ENCODE measurements around the gene ABI1. TPM values are rescaled to one million over a fixed set of nuclear protein-coding genes. Genes with fewer than 3 reads are reported as not detected.

The ABI1 gene
- total and polyA plus RNA-seq, 2 of the 4 experiments (the other 2 are of a cell fraction): 49.6 to 71.3 TPM

GRCh38 chr10:26729395-26729794 is 131.4 kb downstream of the ABI1 start:
- Histone ChIP-seq H3K9me3 (ENCODE audit: control insufficient read depth, insufficient read depth, low read length) (no peaks in the 10 kb centered on the region), H2AK9ac (replicated peaks; ENCODE audit: low read depth, low read length, poor library complexity) (no peak overlapping the region), H3K4me3 (ENCODE audit: insufficient read depth, low read depth, low read length) (no peak overlapping the region), H2BK15ac (ENCODE audit: low read depth, low read length) (no peak overlapping the region), H3K9ac (ENCODE audit: low read depth, low read length) (no peak overlapping the region), H2BK120ac (ENCODE audit: low read depth, low read length) (no peak overlapping the region), H3K4me2 (ENCODE audit: low read depth, low read length) (no peak overlapping the region), H3K27ac (ENCODE audit: insufficient read depth, low read length) (no peak overlapping the region), H3K36me3 (ENCODE audit: control insufficient read depth, insufficient read depth, low read length) (peaks cover 16% of the 10 kb centered on the region), H4K91ac (ENCODE audit: insufficient read depth, low read depth, low read length) (no peak overlapping the region), H3K4me1 (ENCODE audit: control insufficient read depth, insufficient read depth, low read length) (no peaks in the 10 kb centered on the region), H3K18ac (ENCODE audit: low read depth, low read length) (no peak overlapping the region), H4K8ac (ENCODE audit: low read depth in 2 of 2, low read length in 2 of 2) (no peak overlapping the region), H2BK5ac (ENCODE audit: low read depth, low read length, poor library complexity, severe bottlenecking) (no peak overlapping the region), H4K5ac (ENCODE audit: low read depth, low read length) (no peak overlapping the region), H2AFZ (replicated peaks; ENCODE audit: low read length, poor library complexity) (no peak overlapping the region), H2BK20ac (ENCODE audit: low read depth, low read length) (no peak overlapping the region), H2AK5ac (ENCODE audit: low read depth, low read length) (no peak overlapping the region), H4K20me1 (ENCODE audit: insufficient read depth, low read length) (no peaks in the 10 kb centered on the region; the same call in 1 of the 2 replicates), H3K27me3 (ENCODE audit: control insufficient read depth, insufficient read depth, low read length) (no peaks in the 10 kb centered on the region), H3K79me1 (ENCODE audit: low read depth in 1 of 2, low read length in 2 of 2) (no peaks in the 10 kb centered on the region), H3K23ac (ENCODE audit: low read depth, low read length) (no peak overlapping the region), H3K4ac (ENCODE audit: low read depth, low read length) (no peak overlapping the region), H3K14ac (replicated peaks; ENCODE audit: low read depth, low read length) (no peak overlapping the region), H3K9me1 (ENCODE audit: insufficient read depth, low read length) (no peaks in the 10 kb centered on the region), H3K56ac (ENCODE audit: extremely low read depth, insufficient read depth, low read length) (no peak overlapping the region)
- no peak for DNase-seq
- TF ChIP-seq MAFK (IDR thresholded peaks at IDR 0.05; ENCODE audit: low read depth, low read length) (no peak), POLR2A (IDR thresholded peaks at IDR 0.05; ENCODE audit: low read depth, low read length) (no peak), ELK1 (IDR thresholded peaks at IDR 0.05; ENCODE audit: borderline replicate concordance, low read depth, low read length) (no peak), MAZ (IDR thresholded peaks at IDR 0.05; ENCODE audit: borderline replicate concordance, low read depth, low read length) (no peak), NFE2L2 (IDR thresholded peaks at IDR 0.05; ENCODE audit: low read depth, low read length) (no peak)
- TF ChIP-seq, protein P1, sequence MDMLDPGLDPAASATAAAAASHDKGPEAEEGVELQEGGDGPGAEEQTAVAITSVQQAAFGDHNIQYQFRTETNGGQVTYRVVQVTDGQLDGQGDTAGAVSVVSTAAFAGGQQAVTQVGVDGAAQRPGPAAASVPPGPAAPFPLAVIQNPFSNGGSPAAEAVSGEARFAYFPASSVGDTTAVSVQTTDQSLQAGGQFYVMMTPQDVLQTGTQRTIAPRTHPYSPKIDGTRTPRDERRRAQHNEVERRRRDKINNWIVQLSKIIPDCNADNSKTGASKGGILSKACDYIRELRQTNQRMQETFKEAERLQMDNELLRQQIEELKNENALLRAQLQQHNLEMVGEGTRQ (IDR thresholded peaks at IDR 0.05; ENCODE audit: low read depth, low read length): no peak
- TF ChIP-seq, protein P2, sequence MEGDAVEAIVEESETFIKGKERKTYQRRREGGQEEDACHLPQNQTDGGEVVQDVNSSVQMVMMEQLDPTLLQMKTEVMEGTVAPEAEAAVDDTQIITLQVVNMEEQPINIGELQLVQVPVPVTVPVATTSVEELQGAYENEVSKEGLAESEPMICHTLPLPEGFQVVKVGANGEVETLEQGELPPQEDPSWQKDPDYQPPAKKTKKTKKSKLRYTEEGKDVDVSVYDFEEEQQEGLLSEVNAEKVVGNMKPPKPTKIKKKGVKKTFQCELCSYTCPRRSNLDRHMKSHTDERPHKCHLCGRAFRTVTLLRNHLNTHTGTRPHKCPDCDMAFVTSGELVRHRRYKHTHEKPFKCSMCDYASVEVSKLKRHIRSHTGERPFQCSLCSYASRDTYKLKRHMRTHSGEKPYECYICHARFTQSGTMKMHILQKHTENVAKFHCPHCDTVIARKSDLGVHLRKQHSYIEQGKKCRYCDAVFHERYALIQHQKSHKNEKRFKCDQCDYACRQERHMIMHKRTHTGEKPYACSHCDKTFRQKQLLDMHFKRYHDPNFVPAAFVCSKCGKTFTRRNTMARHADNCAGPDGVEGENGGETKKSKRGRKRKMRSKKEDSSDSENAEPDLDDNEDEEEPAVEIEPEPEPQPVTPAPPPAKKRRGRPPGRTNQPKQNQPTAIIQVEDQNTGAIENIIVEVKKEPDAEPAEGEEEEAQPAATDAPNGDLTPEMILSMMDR (conservative IDR thresholded peaks at IDR 0.05; ENCODE audit: low read depth, low read length): no peak
- dilution Hi-C loops (cut with HindIII; ENCODE audit: low sequenced_read_pairs, unreplicated experiment) (no loop called here), in situ Hi-C loops (cut with MboI; ENCODE audit: low sequenced_read_pairs) (no loop called here), intact Hi-C loops (cut with micrococcal nuclease) (no loop called here)
- no CpG with 5 or more reads among the region's 4 CpGs for WGBS, 2 experiments (ENCODE audit: extremely low coverage in 2 of 2, insufficient read length in 1 of 2)
- ATAC-seq (ENCODE audit: low read depth): peak; percentile 57
- POLR2A ChIA-PET (ENCODE audit: unreplicated experiment): no interaction called here
- BruUV-seq (replicated peaks): no TSS peak
- CTCF ChIA-PET: interaction anchor here (0.6 to 1.0 kb wide), 2 partner anchors 44 to 132 kb away, joined by 3 read pairs; no protein-coding TSS in a partner anchor
